IMR-90 (cell line): ENCODE measurements around the gene HAGHL. TPM values are rescaled to one million over a fixed set of nuclear protein-coding genes. Genes with fewer than 3 reads are reported as not detected.

Experiments used
- ATAC-seq: fragments of 200-7000 bp; cut with Tn5 transposase; 2 replicates; pipeline ENCODE4 v1.9.1; 2020; ENCODE audit warnings: low read depth, mild to moderate bottlenecking, moderate library complexity
- BruUV-seq: library from RNA; stranded (reverse); fragments of 400-500 nt; replicated peaks from 2 replicates; lab custom pipeline; 2021; lab: Mats Ljungman, UMichigan
- CTCF ChIA-PET: fragments of 300-600 bp; formaldehyde crosslinking; extraction: SDS; loops from one replicate; lab custom pipeline; 2021; ENCODE audit warnings: antibody characterized with exemption; lab: Yijun Ruan, JAX
- POLR2A ChIA-PET: fragments of 300-600 bp; sonication (Branson Sonifier 250); formaldehyde crosslinking; loops from one replicate; lab custom pipeline; 2022; ENCODE audit warnings: antibody characterized with exemption; ENCODE audit not compliant: unreplicated experiment; lab: Charles Lee
- DNase-seq: peaks from one replicate; pipeline ENCODE4 v3.0.0; 2013
- H2AFZ ChIP-seq: replicated peaks from 2 replicates; pipeline ENCODE3; 2013; ENCODE audit warnings: low read length, mild to moderate bottlenecking; ENCODE audit not compliant: poor library complexity
- H2AK5ac ChIP-seq: 2 replicates; pipeline ENCODE4 v1.6.1; 2013; ENCODE audit warnings: low read depth, low read length, inconsistent platforms
- H2AK9ac ChIP-seq: replicated peaks from 2 replicates; pipeline ENCODE3; 2013; ENCODE audit warnings: mild to moderate bottlenecking, low read depth, low read length, moderate library complexity; ENCODE audit not compliant: poor library complexity
- H2BK120ac ChIP-seq: 2 replicates; pipeline ENCODE4 v1.6.1; 2013; ENCODE audit warnings: low read depth, low read length, inconsistent platforms
- H2BK15ac ChIP-seq: 3 replicates; pipeline ENCODE4 v1.6.1; 2013; ENCODE audit warnings: low read depth, low read length, inconsistent platforms
- H2BK20ac ChIP-seq: 2 replicates; pipeline ENCODE4 v1.6.1; 2013; ENCODE audit warnings: low read depth, mild to moderate bottlenecking, inconsistent platforms, low read length, moderate library complexity
- H2BK5ac ChIP-seq: 2 replicates; pipeline ENCODE4 v1.6.1; 2013; ENCODE audit warnings: mild to moderate bottlenecking, low read depth, low read length, inconsistent platforms; ENCODE audit not compliant: poor library complexity, severe bottlenecking
- H3K14ac ChIP-seq: replicated peaks from 2 replicates; pipeline ENCODE4 v1.6.1; 2013; ENCODE audit warnings: low read depth, low read length, inconsistent platforms
- H3K18ac ChIP-seq: 2 replicates; pipeline ENCODE4 v1.6.1; 2013; ENCODE audit warnings: low read depth, low read length, control low read depth
- H3K23ac ChIP-seq: 2 replicates; pipeline ENCODE4 v1.6.1; 2013; ENCODE audit warnings: low read depth, low read length, inconsistent platforms
- H3K27ac ChIP-seq: 2 replicates; pipeline ENCODE4 v1.5.1; 2013; ENCODE audit warnings: mild to moderate bottlenecking, control low read depth, low read length; ENCODE audit not compliant: insufficient read depth
- H3K27me3 ChIP-seq: 2 replicates; pipeline ENCODE4 v1.6.1; 2013; ENCODE audit warnings: low read length; ENCODE audit not compliant: control insufficient read depth, insufficient read depth
- H3K36me3 ChIP-seq: 2 replicates; pipeline ENCODE4 v1.6.1; 2013; ENCODE audit warnings: low read length, mixed read lengths; ENCODE audit not compliant: control insufficient read depth, insufficient read depth
- H3K4ac ChIP-seq: 2 replicates; pipeline ENCODE4 v1.6.1; 2013; ENCODE audit warnings: low read depth, low read length, inconsistent platforms
- H3K4me1 ChIP-seq: 2 replicates; pipeline ENCODE4 v1.6.1; 2013; ENCODE audit warnings: low read length, mixed read lengths; ENCODE audit not compliant: control insufficient read depth, insufficient read depth
- H3K4me2 ChIP-seq: 2 replicates; pipeline ENCODE4 v1.6.1; 2013; ENCODE audit warnings: low read depth, mild to moderate bottlenecking, control low read depth, low read length, moderate library complexity
- H3K4me3 ChIP-seq: 2 replicates; pipeline ENCODE4 v1.5.1; 2013; ENCODE audit warnings: low read depth, mild to moderate bottlenecking, control low read depth, low read length, moderate library complexity; ENCODE audit not compliant: insufficient read depth
- H3K56ac ChIP-seq: 2 replicates; pipeline ENCODE4 v1.6.1; 2013; ENCODE audit warnings: low read length, inconsistent platforms; ENCODE audit not compliant: insufficient read depth; ENCODE audit errors: extremely low read depth
- H3K79me1 ChIP-seq, 2 experiments: 2 replicates each; pipeline ENCODE4 v1.6.1; 2013; ENCODE audit warnings: low read length in 2 of 2, inconsistent platforms in 1 of 2, low read depth in 1 of 2
- H3K9ac ChIP-seq: 2 replicates; pipeline ENCODE4 v1.6.1; 2013; ENCODE audit warnings: low read depth, low read length, control low read depth
- H3K9me1 ChIP-seq: 2 replicates; pipeline ENCODE4 v1.6.1; 2013; ENCODE audit warnings: low read length, inconsistent platforms; ENCODE audit not compliant: insufficient read depth
- H3K9me3 ChIP-seq: 2 replicates; pipeline ENCODE4 v1.6.1; 2013; ENCODE audit warnings: low read length; ENCODE audit not compliant: control insufficient read depth, insufficient read depth
- H4K20me1 ChIP-seq: 2 replicates; pipeline ENCODE4 v1.6.1; 2013; ENCODE audit warnings: low read length, inconsistent platforms; ENCODE audit not compliant: insufficient read depth
- H4K5ac ChIP-seq: 2 replicates; pipeline ENCODE4 v1.6.1; 2013; ENCODE audit warnings: mild to moderate bottlenecking, low read depth, low read length, control low read depth
- H4K8ac ChIP-seq, 2 experiments: 2 replicates each; pipeline ENCODE4 v1.6.1; 2013; ENCODE audit warnings: low read depth in 2 of 2, low read length in 2 of 2, control low read depth in 1 of 2, inconsistent platforms in 1 of 2
- H4K91ac ChIP-seq: 2 replicates; pipeline ENCODE4 v1.6.1; 2013; ENCODE audit warnings: low read depth, low read length, inconsistent platforms; ENCODE audit not compliant: insufficient read depth
- BHLHE40 ChIP-seq: fragments of 150-350 bp; IDR thresholded peaks from 2 replicates; pipeline ENCODE4 v1.6.1; 2016; ENCODE audit warnings: mild to moderate bottlenecking, low read depth, low read length
- CEBPB ChIP-seq: IDR thresholded peaks from 2 replicates; pipeline ENCODE4 v1.6.1; 2012; ENCODE audit warnings: low read depth, low read length, improper control_type of control experiment
- CHD1 ChIP-seq: IDR thresholded peaks from 2 replicates; pipeline ENCODE4 v1.6.1; 2012; ENCODE audit warnings: low read depth, low read length, improper control_type of control experiment
- CTCF ChIP-seq: conservative IDR thresholded peaks from 2 replicates; pipeline ENCODE4 v1.5.1; 2012; ENCODE audit warnings: mild to moderate bottlenecking, low read depth, low read length, improper control_type of control experiment
- ELK1 ChIP-seq: fragments of 150-350 bp; IDR thresholded peaks from 2 replicates; pipeline ENCODE4 v1.6.1; 2016; ENCODE audit warnings: low read depth, mild to moderate bottlenecking, low read length, moderate library complexity, borderline replicate concordance
- FOS ChIP-seq: fragments of 150-350 bp; IDR thresholded peaks from 2 replicates; pipeline ENCODE4 v1.6.1; 2016; ENCODE audit warnings: low read depth, low read length
- MAFK ChIP-seq: IDR thresholded peaks from 2 replicates; pipeline ENCODE4 v1.6.1; 2012; ENCODE audit warnings: low read depth, low read length, improper control_type of control experiment
- MAZ ChIP-seq: IDR thresholded peaks from 2 replicates; pipeline ENCODE4 v1.6.1; 2012; ENCODE audit warnings: low read depth, mild to moderate bottlenecking, low read length, improper control_type of control experiment, moderate library complexity, borderline replicate concordance
- MXI1 ChIP-seq: IDR thresholded peaks from 2 replicates; pipeline ENCODE4 v1.6.1; 2012; ENCODE audit warnings: low read depth, mild to moderate bottlenecking, low read length, moderate library complexity, borderline replicate concordance
- NFE2L2 ChIP-seq: fragments of 150-350 bp; IDR thresholded peaks from 2 replicates; pipeline ENCODE4 v1.6.1; 2016; ENCODE audit warnings: low read depth, mild to moderate bottlenecking, low read length
- POLR2A ChIP-seq: IDR thresholded peaks from 2 replicates; pipeline ENCODE4 v1.6.1; 2012; ENCODE audit warnings: mild to moderate bottlenecking, low read depth, low read length
- RAD21 ChIP-seq: IDR thresholded peaks from 2 replicates; pipeline ENCODE4 v1.6.1; 2012; ENCODE audit warnings: low read length, improper control_type of control experiment
- RFX5 ChIP-seq: IDR thresholded peaks from 2 replicates; pipeline ENCODE4 v1.8.0; 2012; ENCODE audit warnings: low read depth, mild to moderate bottlenecking, low read length, moderate library complexity
- SMC3 ChIP-seq: fragments of 150-350 bp; IDR thresholded peaks from 2 replicates; pipeline ENCODE4 v1.6.1; 2016; ENCODE audit warnings: low read depth, mild to moderate bottlenecking, antibody characterized with exemption, low read length, moderate library complexity
- WGBS, 2 experiments: methylation state at CpG; one replicate each; pipeline versions ENCODE4 v1.1.5 to v1.1.7; 2013; ENCODE audit warnings: missing lambda C conversion rate in 2 of 2; ENCODE audit not compliant: insufficient read length in 1 of 2; ENCODE audit errors: extremely low coverage in 2 of 2; 5-methylcytosine and 5-hydroxymethylcytosine counted together
- dilution Hi-C: fragments of 300-500 bp; cut with HindIII; formaldehyde crosslinking; loops from one replicate; pipeline ENCODE4 v1.14.3; 2018; ENCODE audit warnings: low sequenced_read_pairs; ENCODE audit not compliant: unreplicated experiment
- in situ Hi-C: fragments of 300-500 bp; cut with MboI; formaldehyde crosslinking; loops from 3 replicates; pipeline ENCODE4 v1.14.3; 2019; ENCODE audit warnings: low sequenced_read_pairs, inconsistent platforms, mixed read lengths
- intact Hi-C: fragments of 100-400 bp; cut with micrococcal nuclease; formaldehyde crosslinking; loops from 2 replicates; pipeline ENCODE4 v1.10.0; 2022
- polyA plus RNA-seq, 3 experiments: library from polyadenylated mRNA; depleted of rRNA; stranded (reverse); fragments of >200 nt; gene quantifications; 2 replicates each; pipeline ENCODE4 v1.2.3, GENCODE V29; 2012; ENCODE audit warnings: low replicate concordance in 1 of 3
- total RNA-seq: library from RNA; depleted of rRNA; stranded (reverse); fragments of >200 nt; gene quantifications from 2 replicates; pipeline ENCODE4 v1.2.3, GENCODE V29; 2012
- TF ChIP-seq, protein P1 (sequence below): fragments of 150-350 bp; IDR thresholded peaks from 2 replicates; pipeline ENCODE4 v1.6.1; 2017; ENCODE audit warnings: mild to moderate bottlenecking, antibody characterized with exemption, low read length, low read depth

The HAGHL gene
- total and polyA plus RNA-seq, 2 of the 4 experiments (the other 2 are of a cell fraction): 3.0 to 12.5 TPM

GRCh38 chr16:717450-718245 lies 9.3 kb upstream of the HAGHL start:
- H3K27me3 ChIP-seq: no peaks in the 10 kb centered on the region
- no peaks in the 10 kb centered on the region for H3K9me1 ChIP-seq
- DNase-seq (no peak), ATAC-seq (no peak)
- no peak overlapping the region for H2BK5ac ChIP-seq
- no peak overlapping the region for H4K8ac ChIP-seq
- intact Hi-C loops: no loop called here
- H4K20me1 ChIP-seq: peaks cover 7% of the 10 kb centered on the region
- H2AFZ ChIP-seq: peak overlapping the region; percentile 21
- no peak overlapping the region for H3K27ac ChIP-seq
- dilution Hi-C loops: no loop called here
- no peak overlapping the region for H3K4ac ChIP-seq
- peaks cover 13 to 23% of the 10 kb centered on the region in 2 experiments for H3K79me1 ChIP-seq
- in situ Hi-C loops: loop anchor here (25.0 kb wide), 1 partner anchor 345 kb away; the partner anchor contains the start of gene SSTR5
- no peak overlapping the region for H3K18ac ChIP-seq
- no peak overlapping the region for H3K23ac ChIP-seq
- ChIA-PET CTCF (no interaction called here), POLR2A (no interaction called here)
- no peak overlapping the region for H2BK20ac ChIP-seq
- no peak overlapping the region for H2BK120ac ChIP-seq
- H3K4me3 ChIP-seq: no peak overlapping the region
- H3K9me3 ChIP-seq: no peaks in the 10 kb centered on the region
- no TSS peak for BruUV-seq
- no peak overlapping the region for H2BK15ac ChIP-seq
- no peak overlapping the region for H4K91ac ChIP-seq
- no peak overlapping the region for H3K14ac ChIP-seq
- H3K4me2 ChIP-seq: no peak overlapping the region
- H3K9ac ChIP-seq: no peak overlapping the region
- no peak overlapping the region for H2AK5ac ChIP-seq
- H3K56ac ChIP-seq: no peak overlapping the region
- H3K4me1 ChIP-seq: peaks cover 21% of the 10 kb centered on the region
- H4K5ac ChIP-seq: no peak overlapping the region
- H3K36me3 ChIP-seq: no peaks in the 10 kb centered on the region
- H2AK9ac ChIP-seq: no peak overlapping the region
- WGBS, 2 experiments: 90% methylated on average over 17 of the region's 32 CpGs; no CpG with 5 or more reads in 1 of the 2 experiments
- TF ChIP-seq CEBPB (no peak), SMC3 (no peak), POLR2A (no peak), MAZ (no peak), NFE2L2 (no peak), RFX5 (no peak), MAFK (no peak), BHLHE40 (no peak), MXI1 (no peak), RAD21 (no peak), CTCF (no peak), ELK1 (no peak), FOS (no peak), CHD1 (no peak)
- TF ChIP-seq, protein P1, sequence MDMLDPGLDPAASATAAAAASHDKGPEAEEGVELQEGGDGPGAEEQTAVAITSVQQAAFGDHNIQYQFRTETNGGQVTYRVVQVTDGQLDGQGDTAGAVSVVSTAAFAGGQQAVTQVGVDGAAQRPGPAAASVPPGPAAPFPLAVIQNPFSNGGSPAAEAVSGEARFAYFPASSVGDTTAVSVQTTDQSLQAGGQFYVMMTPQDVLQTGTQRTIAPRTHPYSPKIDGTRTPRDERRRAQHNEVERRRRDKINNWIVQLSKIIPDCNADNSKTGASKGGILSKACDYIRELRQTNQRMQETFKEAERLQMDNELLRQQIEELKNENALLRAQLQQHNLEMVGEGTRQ: no peak
